NCI-H2196 (cell line): ENCODE data around the gene TMEM132C.
"Not testable (repeated sequence)": the region's sequence is repeated elsewhere in the genome, so short reads cannot be mapped to it uniquely, and the experiment has no call there.

Source experiments
- DNase-seq: peaks from one replicate; lab custom pipeline; 2025; ENCODE audit not compliant: unreplicated experiment; lab: John Stamatoyannopoulos, UW

The TMEM132C gene

DNA sequence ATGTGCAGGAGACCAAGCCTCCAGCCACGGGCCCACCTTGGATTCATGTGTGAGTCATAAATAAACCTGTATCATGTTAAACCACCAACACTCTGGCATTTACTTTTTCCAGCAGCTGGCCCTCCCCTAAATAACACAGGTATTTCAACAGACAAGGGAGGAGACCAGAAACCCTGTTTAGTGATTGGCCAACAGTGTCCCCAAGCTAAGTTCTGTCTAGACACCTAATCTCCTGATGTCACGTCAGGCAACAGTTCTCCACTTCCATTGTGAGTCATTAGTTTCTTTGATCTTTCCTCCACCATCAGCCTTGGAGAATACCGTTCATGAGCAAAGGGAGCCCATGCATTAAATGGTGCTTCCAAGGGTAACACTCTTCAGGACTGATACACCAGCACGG, 196.9 kb downstream of the TMEM132C start:
- no peak for DNase-seq

DNA sequence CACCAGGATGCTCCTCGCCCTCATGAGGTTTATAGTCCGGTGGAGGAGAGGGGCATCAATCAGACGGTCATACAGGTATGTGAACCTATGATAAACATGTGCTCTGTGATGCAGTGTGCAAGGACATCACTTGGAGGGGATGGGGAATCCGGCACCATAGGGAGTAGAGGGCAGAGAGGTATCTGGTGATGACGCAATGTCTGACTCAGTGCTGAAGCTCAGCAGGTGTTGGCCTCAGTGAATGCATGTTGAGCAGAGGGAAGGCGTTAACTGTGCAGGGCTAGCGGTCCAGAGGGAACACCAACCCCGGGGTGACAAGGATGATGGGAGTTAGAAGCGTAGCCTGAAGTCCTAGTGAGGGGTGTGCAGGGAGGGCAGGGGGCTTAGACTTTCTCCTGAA, 200.9 kb downstream of the TMEM132C start:
- DNase-seq, result no peak

DNA sequence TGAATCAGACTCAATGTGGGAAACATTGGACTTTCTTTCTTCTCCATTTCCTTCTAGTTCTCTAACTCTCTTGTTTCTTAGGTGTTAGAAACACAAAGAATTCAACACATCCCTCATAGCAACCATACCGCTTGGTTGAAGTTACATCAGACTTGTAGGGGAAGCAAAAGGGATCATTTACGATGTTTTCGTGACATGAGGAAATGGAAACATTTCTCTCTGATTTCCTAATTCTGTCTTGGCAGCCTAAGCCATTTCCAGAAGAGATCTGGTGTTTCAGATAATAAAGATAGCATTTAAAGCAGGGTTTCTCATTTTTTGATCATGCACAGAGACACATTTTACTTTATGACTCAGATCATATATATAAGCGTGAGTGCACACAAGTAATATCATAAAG, 202.0 kb downstream of the TMEM132C start:
- DNase-seq, result no peak

DNA sequence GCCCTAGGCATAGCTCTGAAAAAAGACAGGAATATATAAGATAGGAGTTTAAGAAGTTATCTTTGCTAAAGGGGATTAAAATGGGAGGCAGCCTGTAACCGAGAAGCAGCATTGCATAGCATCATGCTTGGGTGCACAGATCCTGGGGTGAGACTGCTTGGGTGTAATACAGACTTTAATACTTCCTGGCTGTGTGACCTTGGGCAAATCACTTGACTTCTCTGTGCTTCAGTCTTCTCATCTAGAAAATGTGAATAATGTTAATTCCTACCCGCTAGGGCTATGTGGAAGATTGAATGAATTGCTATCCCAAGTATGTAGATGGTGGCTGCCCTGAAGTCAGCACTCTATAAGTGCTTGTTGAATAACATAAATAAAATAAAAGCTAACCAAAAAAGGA, 204.5 kb downstream of the TMEM132C start:
- DNase-seq, result no peak

DNA sequence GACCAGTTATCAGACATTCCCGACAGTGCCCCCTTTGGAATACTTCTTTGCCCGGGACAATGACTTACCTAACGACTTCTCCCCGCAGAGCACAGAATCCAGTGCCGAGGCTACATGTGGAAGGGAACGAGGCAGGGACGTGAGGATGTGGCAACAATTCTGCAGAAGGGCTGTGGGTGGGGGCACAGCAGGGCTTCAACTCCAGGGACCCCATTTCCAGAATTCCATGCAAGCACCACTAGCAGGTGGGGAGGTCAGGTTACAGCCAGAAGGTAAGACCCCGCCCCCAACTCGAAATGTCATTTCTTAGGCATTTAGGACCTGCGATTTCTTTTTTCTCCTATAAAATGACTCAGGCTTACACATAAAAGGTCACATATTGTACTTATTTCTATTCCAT, 207.9 kb downstream of the TMEM132C start:
- DNase-seq, result no peak

DNA sequence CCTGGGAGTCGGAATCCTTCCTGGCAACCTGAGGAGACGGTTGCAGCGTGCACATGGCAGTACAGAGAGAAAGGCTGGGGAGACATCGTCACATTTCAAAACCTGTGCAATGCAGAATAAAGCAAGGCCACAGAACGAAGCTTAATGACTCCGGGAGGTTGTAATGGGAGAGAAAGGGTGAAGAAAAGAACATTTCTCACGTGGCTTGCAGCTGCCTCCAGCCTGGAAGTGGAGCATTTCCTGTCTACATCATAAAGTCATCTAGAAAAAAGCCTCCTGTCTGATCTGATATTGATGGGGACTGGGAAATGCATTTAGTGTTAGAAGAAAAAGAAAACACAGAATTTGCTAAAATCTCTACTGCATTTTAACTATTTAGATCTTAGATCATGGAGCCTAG, 209.3 kb downstream of the TMEM132C start:
- no peak for DNase-seq

DNA sequence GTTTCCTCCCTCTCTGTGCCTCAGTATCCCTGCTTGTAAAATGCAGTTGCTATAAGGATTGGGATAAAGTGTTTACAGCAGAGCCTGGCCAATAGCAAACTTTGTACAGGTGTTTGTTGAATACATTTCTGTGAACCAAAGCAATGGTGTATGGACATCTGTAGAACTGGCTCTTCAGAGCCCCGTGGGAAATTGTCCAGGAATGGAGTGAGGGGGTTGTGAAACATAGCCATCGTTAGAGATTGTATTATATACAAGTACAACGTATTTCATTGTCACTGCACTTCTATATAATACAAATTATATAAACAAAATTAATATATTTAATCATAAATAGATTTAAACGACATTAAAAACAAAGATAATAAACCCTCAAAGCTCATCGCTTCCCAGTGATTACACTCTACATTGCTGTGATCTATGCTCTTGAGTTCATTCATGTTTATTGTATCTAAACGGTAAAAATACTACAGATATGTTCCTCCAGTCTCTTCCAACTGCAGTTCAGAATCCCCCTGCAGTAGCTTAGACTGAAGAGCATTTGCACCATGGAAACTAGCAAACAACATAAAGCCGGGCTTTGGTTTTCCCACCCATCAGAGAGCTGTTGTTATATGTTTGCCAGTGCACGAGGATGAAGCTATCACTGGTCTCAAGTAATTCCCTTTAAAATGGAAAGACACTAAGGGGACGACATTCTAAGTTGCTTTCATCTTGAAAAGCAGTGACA, 216.7 kb downstream of the TMEM132C start:
- no peak for DNase-seq

DNA sequence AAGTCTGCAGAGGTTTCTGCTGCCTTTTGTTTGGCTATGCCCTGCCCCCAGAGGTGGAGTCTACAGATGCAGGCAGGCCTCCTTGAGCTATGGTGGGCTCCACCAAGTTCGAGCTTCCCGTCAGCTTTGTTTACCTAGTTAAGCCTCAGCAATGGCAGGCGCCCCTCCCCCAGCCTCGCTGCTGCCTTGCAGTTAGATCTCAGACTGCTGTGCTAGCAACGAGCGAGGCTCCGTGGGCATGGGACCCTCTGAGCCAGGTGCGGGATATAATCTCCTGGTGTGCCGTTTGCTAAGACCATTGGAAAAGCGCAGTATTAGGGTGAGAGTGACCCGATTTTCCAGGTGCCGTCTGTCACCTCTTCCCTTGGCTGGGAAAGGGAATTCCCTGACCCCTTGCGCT, 230.4 kb downstream of the TMEM132C start:
- DNase-seq, result not testable (repeated sequence)

DNA sequence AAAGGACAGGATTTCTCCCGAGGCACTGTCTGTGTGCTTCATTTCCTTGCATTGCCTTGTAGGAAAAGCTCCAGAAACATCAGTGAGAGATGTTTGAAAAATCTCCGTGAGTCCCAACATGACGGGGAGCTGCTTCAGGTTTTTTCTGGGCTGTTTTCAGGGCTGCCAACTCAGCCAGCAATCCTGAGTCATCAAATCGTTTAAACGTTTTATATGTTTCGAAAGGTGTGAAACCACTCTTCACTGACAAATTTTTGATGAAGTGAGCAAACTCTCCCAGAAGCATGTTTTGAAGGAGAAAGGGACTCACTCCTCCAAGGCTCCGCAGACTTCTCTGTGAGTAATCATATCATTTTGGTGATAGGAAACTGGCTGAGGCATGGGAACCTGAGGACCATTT, 240.5 kb downstream of the TMEM132C start:
- DNase-seq, result no peak

DNA sequence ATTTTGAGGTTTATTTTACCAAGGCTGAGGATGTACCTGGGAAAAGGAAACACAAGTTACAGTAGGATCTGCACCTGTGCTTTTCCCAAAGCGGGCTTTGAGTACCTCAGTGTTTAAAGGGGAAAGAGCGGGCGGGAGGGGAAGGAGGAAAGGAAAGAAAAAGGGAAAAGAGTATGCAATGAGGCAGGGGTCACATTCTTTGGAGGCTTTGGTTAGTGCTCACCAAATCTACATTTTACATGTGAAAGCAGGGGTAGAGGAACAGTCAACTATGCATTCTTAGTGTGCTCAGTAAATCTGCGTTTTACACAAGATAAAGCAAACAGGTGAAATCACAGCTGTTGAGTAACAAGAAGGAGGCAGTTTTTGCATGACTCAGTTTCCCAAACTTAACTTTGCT, 242.2 kb downstream of the TMEM132C start:
- no peak for DNase-seq

DNA sequence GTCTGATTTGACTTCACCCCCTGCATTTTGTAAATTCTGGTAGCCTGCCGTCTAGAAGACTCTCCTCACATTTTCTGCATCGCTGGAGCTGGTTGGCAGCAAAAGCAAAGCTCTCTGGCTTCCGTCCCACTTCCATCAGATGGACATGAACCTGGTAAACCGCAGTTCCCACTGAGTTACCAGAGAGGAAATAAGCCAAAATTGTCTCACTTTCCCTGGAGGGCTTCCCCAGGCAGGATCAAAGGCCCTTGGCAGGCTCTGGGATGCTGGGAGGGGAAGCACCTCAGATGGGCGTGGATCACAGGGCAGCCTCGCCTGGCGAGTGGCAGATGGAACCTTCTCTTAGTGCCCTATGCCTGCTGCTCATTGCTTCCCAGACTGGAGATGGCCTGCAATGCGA, 243.5 kb downstream of the TMEM132C start:
- no peak for DNase-seq

DNA sequence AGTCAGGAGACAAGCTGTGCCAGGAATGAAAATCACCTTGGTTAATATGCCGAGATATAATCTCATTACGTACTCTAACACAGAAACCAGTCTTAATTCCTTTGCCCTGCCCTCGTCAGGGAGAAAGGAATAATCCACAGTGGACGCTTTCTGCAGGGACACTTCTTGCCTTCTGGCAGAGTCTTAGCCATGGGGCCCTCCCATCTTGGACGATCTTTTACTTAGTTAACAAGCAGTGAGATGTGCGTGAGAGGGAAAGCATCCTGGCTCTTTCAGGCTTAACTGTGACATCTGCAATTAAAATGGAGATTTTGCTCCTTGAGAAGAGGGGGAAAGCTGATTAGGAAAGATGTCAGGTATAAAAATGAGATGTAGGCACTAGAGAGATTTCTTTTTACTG, 246.4 kb downstream of the TMEM132C start:
- no peak for DNase-seq

DNA sequence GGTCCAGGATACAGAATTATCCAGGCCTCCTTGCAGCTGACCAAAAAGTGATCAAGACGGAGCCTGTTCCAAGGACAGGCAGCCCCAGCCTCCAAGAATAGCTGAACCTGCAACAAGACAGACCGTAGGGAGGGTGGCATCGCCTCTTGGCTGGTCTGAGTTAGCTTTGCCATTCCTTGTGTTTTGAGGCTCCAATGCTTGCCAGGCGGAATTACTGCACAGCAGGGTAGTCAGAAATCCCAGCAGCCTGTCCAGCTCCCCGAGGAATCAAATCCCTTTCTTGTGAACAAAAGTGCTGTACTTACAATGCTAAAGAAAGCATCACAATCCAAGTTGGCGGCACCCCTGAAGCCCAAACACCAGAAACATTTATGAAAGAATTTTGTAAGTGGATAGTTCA, 246.9 kb downstream of the TMEM132C start:
- no peak for DNase-seq

DNA sequence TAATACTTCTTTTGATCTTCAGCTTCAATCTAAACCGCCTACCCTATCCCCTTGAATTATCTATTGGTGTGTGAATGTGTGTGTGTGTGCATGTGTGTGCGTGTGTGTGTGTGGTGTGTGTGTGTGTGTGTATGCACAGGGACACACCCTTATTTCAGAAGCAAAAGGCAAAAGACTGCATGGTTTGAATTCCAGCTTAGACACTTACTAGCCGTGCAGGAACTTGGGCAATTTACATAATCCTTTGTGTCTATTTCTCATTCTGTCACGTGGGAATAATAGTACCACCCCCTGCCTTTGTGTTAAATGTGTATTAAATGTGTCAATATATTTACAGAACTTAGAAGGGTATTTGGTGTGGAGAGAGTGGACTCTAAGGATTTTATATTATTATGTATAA, 251.7 kb downstream of the TMEM132C start:
- no peak for DNase-seq

DNA sequence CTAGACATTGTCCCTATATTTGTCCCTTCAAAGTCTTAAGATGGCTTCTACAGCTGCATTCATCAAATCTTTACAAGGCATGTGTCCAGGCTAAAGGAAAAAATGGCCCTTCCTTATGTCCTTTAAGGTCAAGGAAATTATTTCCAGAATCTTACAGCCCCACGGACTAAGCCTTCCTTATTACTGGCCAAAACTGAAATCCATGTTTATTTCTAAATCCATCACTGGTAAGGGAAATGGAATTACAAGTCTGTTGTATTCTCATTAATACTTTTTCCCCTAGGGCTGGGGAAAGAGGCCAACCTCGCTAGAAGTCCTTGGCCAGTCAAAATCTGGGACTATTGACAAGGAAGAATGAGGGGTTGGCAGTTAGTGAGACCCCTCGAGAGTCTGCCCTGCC, 252.5 kb downstream of the TMEM132C start:
- DNase-seq, result no peak

DNA sequence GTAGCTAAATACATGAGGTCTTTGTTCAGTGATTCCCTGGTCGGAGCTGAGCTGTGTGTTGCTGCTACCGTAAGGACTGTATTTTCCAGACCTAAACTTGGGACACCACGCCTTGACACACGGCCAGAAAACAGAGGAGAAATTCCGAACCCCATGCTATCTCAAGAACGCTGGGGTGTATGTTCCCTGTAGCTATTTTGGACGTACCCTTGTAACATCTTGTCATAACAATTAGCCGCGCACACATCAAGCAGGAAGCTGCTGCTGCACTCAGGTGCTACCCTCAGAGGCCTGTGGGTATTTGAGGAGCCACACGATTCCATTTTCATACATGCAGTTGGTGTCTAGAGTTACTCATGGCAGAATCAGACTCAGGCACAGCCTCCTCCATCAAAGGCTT, 255.0 kb downstream of the TMEM132C start:
- DNase-seq, result no peak

DNA sequence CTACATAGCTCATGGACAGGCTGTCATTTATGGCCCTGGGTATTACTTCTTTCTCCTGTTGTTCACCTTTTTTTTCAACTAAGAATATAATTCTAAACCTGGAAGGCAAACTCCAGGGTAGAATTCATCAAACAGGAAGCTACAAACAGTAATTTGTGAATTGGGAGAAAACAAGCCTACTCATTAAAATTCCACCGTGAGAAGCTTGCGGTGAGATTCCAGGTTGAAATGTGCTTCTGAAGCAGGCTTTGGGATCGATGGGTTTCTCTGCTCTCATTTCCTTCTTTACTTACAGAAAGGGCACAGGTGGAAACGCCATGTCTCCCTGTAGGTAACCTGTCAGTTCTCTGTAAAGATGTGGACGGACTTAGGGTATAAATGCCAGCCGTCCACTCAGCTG, 257.5 kb downstream of the TMEM132C start:
- no peak for DNase-seq

DNA sequence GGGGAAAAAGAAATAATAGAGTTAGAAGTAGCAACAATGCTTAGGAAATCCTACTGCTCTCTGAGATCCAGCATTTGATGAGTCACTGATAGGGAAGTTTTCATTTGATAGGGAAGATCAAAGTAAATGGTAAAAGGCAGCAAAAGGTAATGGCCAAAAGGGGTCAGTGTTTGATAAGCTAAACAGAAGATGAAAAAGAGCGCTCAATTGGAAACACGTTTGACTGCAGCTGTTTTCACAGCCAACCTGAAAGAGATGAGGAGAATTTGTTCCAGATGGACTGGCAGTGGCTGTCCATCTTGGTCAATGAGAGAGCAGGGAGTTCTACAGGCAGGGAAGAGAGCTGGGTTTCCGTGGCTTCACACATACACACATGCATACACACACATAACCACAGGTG, 264.2 kb downstream of the TMEM132C start:
- no peak for DNase-seq

DNA sequence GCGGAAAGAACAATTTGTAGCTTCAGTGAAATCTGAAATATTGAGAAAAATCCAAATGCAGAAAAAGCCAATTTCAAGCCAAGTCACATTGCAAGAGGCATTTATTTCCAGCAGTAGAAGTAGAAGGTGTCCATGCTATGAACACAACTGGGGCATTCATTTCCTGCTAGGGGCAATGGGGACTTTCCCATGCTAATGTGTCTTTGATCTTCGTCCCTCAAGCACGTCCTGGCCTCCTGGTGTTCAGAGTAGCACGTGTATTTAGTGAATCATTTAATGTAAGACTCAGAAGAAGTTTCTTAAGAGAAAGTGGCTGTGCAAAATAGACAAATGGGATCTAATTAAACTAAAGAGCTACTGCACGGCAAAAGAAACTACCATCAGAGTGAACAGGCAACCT, 267.9 kb downstream of the TMEM132C start:
- DNase-seq, result no peak

DNA sequence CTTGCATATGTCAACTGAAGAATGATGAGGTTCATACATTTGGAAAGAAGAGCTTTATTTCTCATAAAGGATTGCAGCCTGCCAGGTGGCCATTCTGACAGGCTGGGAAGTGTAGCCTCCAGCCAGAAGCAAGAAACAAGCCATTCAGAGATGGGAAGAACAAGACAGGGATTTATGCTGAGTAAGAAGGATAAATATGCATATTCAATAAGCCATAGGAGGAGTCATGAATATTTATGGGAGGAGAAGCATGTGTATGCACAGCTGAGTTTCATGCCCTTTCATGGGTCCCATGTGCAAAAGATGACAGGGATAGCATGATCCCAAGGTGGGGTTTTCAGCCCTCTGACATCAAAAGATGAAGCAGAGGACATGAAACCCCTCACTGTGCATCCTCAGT, 269.8 kb downstream of the TMEM132C start:
- no peak for DNase-seq

DNA sequence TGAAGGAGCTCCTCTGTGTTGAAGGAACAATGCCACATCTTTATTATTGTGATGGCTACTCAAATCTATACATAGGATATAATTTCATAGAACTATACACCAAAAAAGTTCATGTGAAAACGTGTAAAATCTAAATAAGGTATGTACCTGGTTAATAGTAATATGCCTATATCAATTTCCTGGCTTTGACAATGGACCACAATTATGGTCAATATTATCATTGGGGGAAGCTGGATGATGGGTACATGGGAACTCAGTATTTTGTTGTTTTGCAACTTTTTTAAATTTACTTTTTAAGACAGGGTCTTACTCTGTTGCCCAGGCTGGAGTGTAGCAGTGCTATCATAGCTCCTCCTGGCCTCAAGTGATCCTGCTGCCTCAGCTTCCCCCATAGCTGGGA, 270.7 kb downstream of the TMEM132C start:
- DNase-seq, result no peak

DNA sequence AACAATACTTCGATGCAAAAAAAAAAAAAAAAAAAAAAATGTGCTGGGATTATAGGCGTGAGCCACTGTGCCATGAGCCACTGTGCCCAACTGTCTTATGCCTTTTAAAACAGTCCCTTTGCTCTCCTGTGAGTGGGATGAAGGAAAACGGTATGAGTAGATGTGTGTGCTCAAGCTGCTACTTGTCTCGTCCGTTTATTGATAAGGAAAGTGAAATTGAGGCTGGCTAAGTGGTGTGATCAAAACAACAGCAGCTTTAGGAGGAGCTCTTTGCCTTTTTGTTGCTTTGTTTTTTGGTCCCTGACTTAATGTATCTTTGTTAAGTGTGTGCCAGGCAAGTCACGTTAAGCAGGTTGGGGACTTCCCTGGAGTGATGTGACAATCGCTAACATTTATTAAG, 275.9 kb downstream of the TMEM132C start:
- DNase-seq, result no peak

DNA sequence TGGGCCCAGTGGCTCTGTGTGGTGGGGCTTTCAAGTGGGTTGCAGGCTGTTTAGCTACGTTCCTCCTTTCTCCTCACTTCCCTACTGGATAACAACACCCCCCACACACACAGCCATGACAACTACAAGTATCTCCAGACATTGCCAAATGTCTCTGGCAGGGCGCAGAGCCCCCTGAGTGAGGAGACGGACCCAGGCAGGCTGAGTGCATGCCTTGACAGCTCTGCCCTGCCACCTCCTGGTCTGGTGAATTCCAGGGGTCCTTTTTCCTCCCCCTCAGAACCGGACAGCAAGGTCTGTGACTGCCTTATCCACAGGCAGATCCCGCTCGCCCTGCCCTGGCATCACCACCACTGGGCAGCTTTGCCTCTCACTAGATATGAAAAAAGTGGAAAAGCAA, 276.5 kb downstream of the TMEM132C start:
- DNase-seq, result no peak

DNA sequence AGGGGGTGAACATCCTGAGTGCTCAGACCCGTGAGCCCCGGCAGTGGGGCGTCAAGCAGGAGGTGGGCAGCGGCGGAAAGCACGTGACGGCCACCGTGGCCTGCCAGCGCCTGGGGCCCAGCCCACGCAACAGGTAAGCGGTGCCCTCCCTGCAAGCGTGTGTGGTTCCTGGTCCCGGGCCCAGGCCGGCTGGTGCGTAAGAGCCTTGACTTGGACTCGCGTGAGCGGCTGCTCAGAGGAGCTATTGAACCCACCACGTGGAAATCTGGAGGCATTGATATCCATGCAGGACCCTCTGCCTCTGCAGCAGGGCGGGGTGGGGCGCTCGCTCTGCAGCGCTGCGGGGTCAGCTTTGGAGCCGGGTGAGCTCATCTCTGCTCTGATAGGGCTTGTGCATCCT, 277.0 kb downstream of the TMEM132C start:
- no peak for DNase-seq
